HCT116 (cell line): ENCODE measurements around the gene NR1H4. TPM values are rescaled to one million over a fixed set of nuclear protein-coding genes. Genes with fewer than 3 reads are reported as not detected.

Source experiments
- ATAC-seq: fragments of 200-7000 bp; cut with Tn5 transposase; 2 replicates; pipeline ENCODE4 v1.9.1; 2020; ENCODE audit warnings: mild to moderate bottlenecking, moderate library complexity
- BruUV-seq: library from RNA; stranded (reverse); fragments of 400-500 nt; replicated peaks from 2 replicates; lab custom pipeline; 2021; lab: Mats Ljungman, UMichigan
- CTCF ChIA-PET: fragments of 300-600 bp; sonication (Branson Sonifier 250); formaldehyde crosslinking; loops from one replicate; lab custom pipeline; 2021; ENCODE audit warnings: antibody characterized with exemption; lab: Charles Lee
- POLR2A ChIA-PET: fragments of 300-600, 350-600 bp; sonication (Branson Sonifier 250); formaldehyde crosslinking; loops from one replicate; lab custom pipeline; 2021; ENCODE audit warnings: antibody characterized with exemption; lab: Charles Lee
- RAD21 ChIA-PET, 2 experiments: fragments of 300-600 bp; sonication (Branson Sonifier 250); formaldehyde crosslinking; loops; one replicate each; lab custom pipeline; 2023; ENCODE audit warnings: low total read pairs in 2 of 2; ENCODE audit not compliant: uncharacterized antibody in 2 of 2, unreplicated experiment in 2 of 2, low non-redundant PET in 1 of 2; lab: Charles Lee
- DNase-seq: peaks from one replicate; pipeline ENCODE4 v3.0.0-alpha.2; 2010; ENCODE audit warnings: low read depth, low spot score
- H2AFZ ChIP-seq: fragments of 200-600 bp; shearing (Covaris generic), sonication (generic); 2 replicates; pipeline ENCODE4 v1.6.1; 2017; ENCODE audit warnings: low read depth, mixed run types, mixed read lengths, antibody characterized with exemption, low read length; ENCODE audit not compliant: poor library complexity, severe bottlenecking
- H3K27ac ChIP-seq: 2 replicates; pipeline ENCODE4 v1.5.1; 2012; ENCODE audit warnings: low read depth, low read length
- H3K27me3 ChIP-seq: fragments of 200-600 bp; sonication (generic); 2 replicates; pipeline ENCODE4 v1.6.1; 2016; ENCODE audit warnings: mixed run types, low read length, mixed read lengths; ENCODE audit not compliant: insufficient read depth
- H3K36me3 ChIP-seq, 2 experiments: fragments of 200-500 bp in 1 of 2; fragments of 200-600 bp in 1 of 2; sonication (Bioruptor generic) in 1 of 2; sonication (generic) in 1 of 2; 2 replicates each; pipeline versions ENCODE4 v1.5.1 to v1.6.1; 2014 to 2016; ENCODE audit warnings: low read length in 2 of 2, inconsistent platforms in 1 of 2, mixed read lengths in 1 of 2, mixed run types in 1 of 2; ENCODE audit not compliant: insufficient read depth in 2 of 2, control insufficient read depth in 1 of 2
- H3K4me1 ChIP-seq, 2 experiments: fragments of 200-600 bp in 1 of 2; sonication (generic) in 1 of 2; 2 replicates each; pipeline versions ENCODE4 v1.5.1 to v1.6.1; 2012 to 2017; ENCODE audit warnings: low read length in 2 of 2, inconsistent platforms in 1 of 2, mild to moderate bottlenecking in 1 of 2, mixed read lengths in 1 of 2, mixed run types in 1 of 2, moderate library complexity in 1 of 2; ENCODE audit not compliant: insufficient read depth in 2 of 2, control insufficient read depth in 1 of 2
- H3K4me2 ChIP-seq: fragments of 200-600 bp; sonication (generic); 2 replicates; pipeline ENCODE4 v1.6.1; 2017; ENCODE audit warnings: mixed run types, low read length, mixed read lengths
- H3K4me3 ChIP-seq, 2 experiments: fragments of 200-600 bp in 1 of 2; sonication (generic) in 1 of 2; replicated peaks in 1 of 2; 2 replicates each; pipeline ENCODE4 v1.5.1; 2011 to 2016; ENCODE audit warnings: low read length in 2 of 2, control low read depth in 1 of 2, low read depth in 1 of 2, mild to moderate bottlenecking in 1 of 2, mixed read lengths in 1 of 2, mixed run types in 1 of 2
- H3K79me2 ChIP-seq: fragments of 200-600 bp; sonication (generic); 2 replicates; pipeline ENCODE4 v1.6.1; 2017; ENCODE audit warnings: mild to moderate bottlenecking, mixed run types, low read length, moderate library complexity, mixed read lengths; ENCODE audit not compliant: insufficient read depth
- H3K9ac ChIP-seq: fragments of 200-600 bp; sonication (generic); 2 replicates; pipeline ENCODE4 v1.6.1; 2016; ENCODE audit warnings: low read length, mixed read lengths
- H3K9me2 ChIP-seq: fragments of 200-600 bp; sonication (generic), shearing (Covaris generic); 2 replicates; pipeline ENCODE4 v1.6.1; 2017; ENCODE audit warnings: mixed run types, mild to moderate bottlenecking, moderate library complexity; ENCODE audit not compliant: insufficient read depth
- H3K9me3 ChIP-seq, 2 experiments: fragments of 200-500 bp in 1 of 2; fragments of 200-600 bp in 1 of 2; sonication (Bioruptor generic) in 1 of 2; sonication (generic) in 1 of 2; 2 replicates each; pipeline ENCODE4 v1.6.1; 2014 to 2017; ENCODE audit warnings: low read length in 2 of 2, mixed read lengths in 2 of 2, inconsistent platforms in 1 of 2, low read depth in 1 of 2, mild to moderate bottlenecking in 1 of 2, mixed run types in 1 of 2, moderate library complexity in 1 of 2; ENCODE audit not compliant: control insufficient read depth in 1 of 2, insufficient read depth in 1 of 2
- H4K20me1 ChIP-seq: fragments of 200-600 bp; sonication (generic), shearing (Covaris generic); 2 replicates; pipeline ENCODE4 v1.6.1; 2017; ENCODE audit warnings: mixed run types, mild to moderate bottlenecking, moderate library complexity; ENCODE audit not compliant: insufficient read depth
- EZH2phosphoT487 ChIP-seq: fragments of 200-600 bp; IDR thresholded peaks from 2 replicates; pipeline ENCODE4 v1.6.1; 2018; ENCODE audit warnings: antibody characterized with exemption, borderline replicate concordance
- RAD21 ChIP-seq: IDR thresholded peaks from 2 replicates; pipeline ENCODE4 v1.6.1; 2012; ENCODE audit warnings: low read depth, mild to moderate bottlenecking
- SRF ChIP-seq: IDR thresholded peaks from 2 replicates; pipeline ENCODE4 v1.6.1; 2012; ENCODE audit warnings: low read depth
- ZNF274 ChIP-seq: fragments of 200-500 bp; sonication (Bioruptor generic); IDR thresholded peaks from 2 replicates; pipeline ENCODE4 v1.6.1; 2014; ENCODE audit warnings: mild to moderate bottlenecking, low read depth, low read length, inconsistent platforms
- intact Hi-C: fragments of 100-400 bp; cut with micrococcal nuclease; formaldehyde crosslinking; loops from 2 replicates; pipeline ENCODE4 v1.10.0; 2022
- total RNA-seq: library from RNA; stranded (reverse); gene quantifications from one replicate; pipeline ENCODE4 v1.2.1, GENCODE V29; 2021; ENCODE audit not compliant: unreplicated experiment
- TF ChIP-seq, protein P1 (sequence below): IDR thresholded peaks from 2 replicates; pipeline ENCODE4 v1.6.1; 2012; ENCODE audit warnings: low read depth
- TF ChIP-seq, protein P2 (sequence below): IDR thresholded peaks from 2 replicates; pipeline ENCODE4 v1.6.1; 2012
- TF ChIP-seq, protein P3 (sequence below): IDR thresholded peaks from 2 replicates; pipeline ENCODE4 v1.6.1; 2011; ENCODE audit warnings: mild to moderate bottlenecking, low read length, moderate library complexity; ENCODE audit not compliant: insufficient replicate concordance; ENCODE audit errors: extremely low read depth

The NR1H4 gene
- total RNA-seq, 1 experiment from 2014 or later: not detected

DNA sequence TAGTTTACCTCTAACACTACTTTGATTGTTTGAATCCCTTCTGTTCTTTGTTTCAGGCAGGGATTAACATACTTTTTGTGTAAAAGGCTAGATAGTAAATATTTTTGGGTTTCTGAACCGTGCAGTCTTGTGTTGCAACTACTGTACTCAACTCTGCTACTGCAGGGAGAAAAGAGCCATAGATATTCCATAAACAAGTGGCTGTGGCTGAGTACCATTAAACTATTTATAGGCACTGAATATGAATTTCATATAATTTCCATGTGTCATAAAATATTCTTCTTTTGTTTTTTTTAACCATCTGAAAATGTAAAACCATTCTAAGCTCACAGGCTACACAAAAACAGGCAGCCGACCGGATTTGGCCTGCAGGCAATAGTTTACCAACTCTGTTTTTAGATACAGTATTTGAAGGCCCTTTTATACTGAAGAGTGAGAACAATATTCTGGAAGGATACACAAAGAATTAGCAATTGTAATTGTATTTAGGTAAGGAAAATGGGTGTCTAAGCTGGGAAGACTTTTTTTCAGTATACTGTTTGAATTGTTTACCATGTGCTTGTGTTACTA is 15.7 kb downstream of the NR1H4 start (continued):
- TF ChIP-seq, protein P1, sequence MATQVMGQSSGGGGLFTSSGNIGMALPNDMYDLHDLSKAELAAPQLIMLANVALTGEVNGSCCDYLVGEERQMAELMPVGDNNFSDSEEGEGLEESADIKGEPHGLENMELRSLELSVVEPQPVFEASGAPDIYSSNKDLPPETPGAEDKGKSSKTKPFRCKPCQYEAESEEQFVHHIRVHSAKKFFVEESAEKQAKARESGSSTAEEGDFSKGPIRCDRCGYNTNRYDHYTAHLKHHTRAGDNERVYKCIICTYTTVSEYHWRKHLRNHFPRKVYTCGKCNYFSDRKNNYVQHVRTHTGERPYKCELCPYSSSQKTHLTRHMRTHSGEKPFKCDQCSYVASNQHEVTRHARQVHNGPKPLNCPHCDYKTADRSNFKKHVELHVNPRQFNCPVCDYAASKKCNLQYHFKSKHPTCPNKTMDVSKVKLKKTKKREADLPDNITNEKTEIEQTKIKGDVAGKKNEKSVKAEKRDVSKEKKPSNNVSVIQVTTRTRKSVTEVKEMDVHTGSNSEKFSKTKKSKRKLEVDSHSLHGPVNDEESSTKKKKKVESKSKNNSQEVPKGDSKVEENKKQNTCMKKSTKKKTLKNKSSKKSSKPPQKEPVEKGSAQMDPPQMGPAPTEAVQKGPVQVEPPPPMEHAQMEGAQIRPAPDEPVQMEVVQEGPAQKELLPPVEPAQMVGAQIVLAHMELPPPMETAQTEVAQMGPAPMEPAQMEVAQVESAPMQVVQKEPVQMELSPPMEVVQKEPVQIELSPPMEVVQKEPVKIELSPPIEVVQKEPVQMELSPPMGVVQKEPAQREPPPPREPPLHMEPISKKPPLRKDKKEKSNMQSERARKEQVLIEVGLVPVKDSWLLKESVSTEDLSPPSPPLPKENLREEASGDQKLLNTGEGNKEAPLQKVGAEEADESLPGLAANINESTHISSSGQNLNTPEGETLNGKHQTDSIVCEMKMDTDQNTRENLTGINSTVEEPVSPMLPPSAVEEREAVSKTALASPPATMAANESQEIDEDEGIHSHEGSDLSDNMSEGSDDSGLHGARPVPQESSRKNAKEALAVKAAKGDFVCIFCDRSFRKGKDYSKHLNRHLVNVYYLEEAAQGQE: no peak

DNA sequence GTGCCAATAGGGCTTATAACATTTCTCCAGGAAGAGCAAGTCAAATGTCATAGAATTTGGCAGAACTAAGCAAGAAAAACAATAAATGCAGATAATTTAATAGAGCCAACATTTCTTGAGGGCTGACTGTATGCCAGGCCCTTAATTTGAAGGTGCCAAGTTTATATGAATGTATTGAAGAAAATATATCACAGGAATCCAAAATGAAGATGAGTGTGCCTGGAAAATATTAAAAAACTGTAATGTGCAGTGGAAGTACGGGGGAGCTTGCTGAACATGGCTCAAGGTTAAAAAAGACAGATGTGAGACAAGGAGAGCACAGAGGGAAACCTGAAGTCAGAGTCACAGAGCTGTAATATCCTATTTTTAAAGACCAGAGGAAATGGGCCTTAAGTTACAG is 16.4 kb downstream of the NR1H4 start:
- RAD21 ChIA-PET: no interaction called here

More for the DNA sequence above, 16.4 kb downstream of the NR1H4 start:
- H3K79me2 ChIP-seq: no peaks in the 10 kb centered on the region
- no peaks in the 10 kb centered on the region for H3K9me2 ChIP-seq
- H4K20me1 ChIP-seq: no peaks in the 10 kb centered on the region
- no peak for DNase-seq
- H3K9ac ChIP-seq: no peak overlapping the region
- no peak overlapping the region for H3K4me2 ChIP-seq
- no peak for ATAC-seq
- no peaks in the 10 kb centered on the region for H3K4me1 ChIP-seq
- intact Hi-C loops: no loop called here
- no peaks in the 10 kb centered on the region for H3K9me3 ChIP-seq
- no peak overlapping the region for H3K27ac ChIP-seq
- ChIA-PET POLR2A (no interaction called here), CTCF (interaction anchor here (3.4 kb wide), 1 partner anchor 85 kb away, joined by 12 read pairs; no protein-coding TSS in a partner anchor)
- 0 out of 2 replicates have a peak, but pooled peaks cover 8% of the 10 kb centered on the region for H3K27me3 ChIP-seq
- H3K4me3 ChIP-seq: no peak overlapping the region
- TF ChIP-seq EZH2phosphoT487 (no peak), SRF (no peak), RAD21 (no peak), ZNF274 (no peak)
- TF ChIP-seq, protein P2, sequence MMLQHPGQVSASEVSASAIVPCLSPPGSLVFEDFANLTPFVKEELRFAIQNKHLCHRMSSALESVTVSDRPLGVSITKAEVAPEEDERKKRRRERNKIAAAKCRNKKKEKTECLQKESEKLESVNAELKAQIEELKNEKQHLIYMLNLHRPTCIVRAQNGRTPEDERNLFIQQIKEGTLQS: no peak
- TF ChIP-seq, protein P3, sequence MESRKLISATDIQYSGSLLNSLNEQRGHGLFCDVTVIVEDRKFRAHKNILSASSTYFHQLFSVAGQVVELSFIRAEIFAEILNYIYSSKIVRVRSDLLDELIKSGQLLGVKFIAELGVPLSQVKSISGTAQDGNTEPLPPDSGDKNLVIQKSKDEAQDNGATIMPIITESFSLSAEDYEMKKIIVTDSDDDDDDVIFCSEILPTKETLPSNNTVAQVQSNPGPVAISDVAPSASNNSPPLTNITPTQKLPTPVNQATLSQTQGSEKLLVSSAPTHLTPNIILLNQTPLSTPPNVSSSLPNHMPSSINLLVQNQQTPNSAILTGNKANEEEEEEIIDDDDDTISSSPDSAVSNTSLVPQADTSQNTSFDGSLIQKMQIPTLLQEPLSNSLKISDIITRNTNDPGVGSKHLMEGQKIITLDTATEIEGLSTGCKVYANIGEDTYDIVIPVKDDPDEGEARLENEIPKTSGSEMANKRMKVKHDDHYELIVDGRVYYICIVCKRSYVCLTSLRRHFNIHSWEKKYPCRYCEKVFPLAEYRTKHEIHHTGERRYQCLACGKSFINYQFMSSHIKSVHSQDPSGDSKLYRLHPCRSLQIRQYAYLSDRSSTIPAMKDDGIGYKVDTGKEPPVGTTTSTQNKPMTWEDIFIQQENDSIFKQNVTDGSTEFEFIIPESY: no peak
- no peak overlapping the region for H2AFZ ChIP-seq
- H3K36me3 ChIP-seq: no peaks in the 10 kb centered on the region
- no TSS peak for BruUV-seq
